Omental fat pad (tissue), 4 donors: ENCODE data around the gene SAMD13. TPM values are rescaled to one million over a fixed set of nuclear protein-coding genes. Genes with fewer than 3 reads are reported as not detected.

Experiments used
- ATAC-seq: fragments of 150-250 bp; one replicate; pipeline ENCODE4 v1.9.1; 2016; ENCODE audit warnings: mild to moderate bottlenecking, moderate library complexity; ENCODE audit not compliant: low FRiP score
- DNase-seq: peaks from one replicate; pipeline ENCODE4 v3.0.0-alpha.2; 2019; ENCODE audit warnings: low spot score
- CTCF ChIP-seq, 3 donors: fragments of 450-650 bp; IDR thresholded peaks; one replicate each; pipeline ENCODE4 v1.5.1; 2016 to 2017; ENCODE audit warnings: antibody characterized with exemption in 3 of 3, mild to moderate bottlenecking in 3 of 3, moderate library complexity in 2 of 3
- small RNA-seq: library from RNA; depleted of rRNA; stranded (forward); fragments of <200 nt; gene quantifications from one replicate; pipeline ENCODE3, GENCODE V24; 2016
- total RNA-seq, 4 donors: library from RNA; depleted of rRNA; stranded (reverse); fragments of >200 nt; gene quantifications; one replicate each; pipeline ENCODE4 v1.1.0, GENCODE V29; 2016

Gene SAMD13
- total RNA-seq, 4 donors from 2014 or later = 0.63 to 1.3 (median 0.72) TPM; not detected in 1

- DNase-seq (no peak), ATAC-seq (no peak)
- TF ChIP-seq CTCF (IDR thresholded peaks at IDR 0.05) = no peak
Observed at GRCh38 chr1:84386716-84387479, 85.4 kb downstream of the SAMD13 start.

- no peak for ATAC-seq
- TF ChIP-seq CTCF (IDR thresholded peaks at IDR 0.05) = no peak
- no peak for DNase-seq
Observed at GRCh38 chr1:84387480-84388163, 86.1 kb downstream of the SAMD13 start.

- TF ChIP-seq CTCF (IDR thresholded peaks at IDR 0.05) = no peak
- ATAC-seq = no peak
- no peak for DNase-seq
Observed at GRCh38 chr1:84390226-84390625, 88.7 kb downstream of the SAMD13 start.

- no peak for ATAC-seq
- TF ChIP-seq CTCF (IDR thresholded peaks at IDR 0.05) = no peak
- no peak for DNase-seq
Observed at GRCh38 chr1:84398175-84399155, 97.0 kb downstream of the SAMD13 start, which contains the start of gene DNASE2B. Gene DNASE2B, plus strand, starts transcription at chr1:84398484. Its CDS starts 81 bp downstream, at chr1:84398565.

Small RNA genes lying within 50 kb of the gene (small RNA-seq; reads per million reads assigned to genes)
- not detected for gene RF00410

Other genes starting within 250 kb of the SAMD13 start
- gene PRKACB, start 157.4 kb upstream of the SAMD13 start, total RNA-seq = 10 to 100 TPM; 18.7 to 23.5 (median 21.2) TPM
- 1 to 10 TPM in 2 of 4 donors, not detected in 2; 1.3 to 9.7 TPM for gene DNASE2B, start 96.8 kb downstream of the SAMD13 start, total RNA-seq
- 10 to 100 TPM; 24.9 to 45.6 (median 30.7) TPM for gene RPF1, start 177.6 kb downstream of the SAMD13 start, total RNA-seq
- gene SPATA1, start 204.7 kb downstream of the SAMD13 start, total RNA-seq = 1 to 10 TPM in 3 of 4 donors, under 1 TPM in 1; 0.31 to 7.9 (median 3.1) TPM
- gene GNG5, start 204.9 kb downstream of the SAMD13 start, total RNA-seq = 10 to 100 TPM; 58.3 to 89.2 (median 74.3) TPM